Left ventricle myocardium superior (tissue), 1 donor: ENCODE data around the gene TOR2A. TPM values are rescaled to one million over a fixed set of nuclear protein-coding genes. Genes with fewer than 3 reads are reported as not detected.

Experiments
- ATAC-seq: fragments of 200-7000 bp; cut with Tn5 transposase; one replicate; pipeline ENCODE4 v1.9.1; 2020; ENCODE audit warnings: mild to moderate bottlenecking, moderate library complexity
- DNase-seq: peaks from one replicate; pipeline ENCODE4 v3.0.0-alpha.2; 2020
- intact Hi-C: fragments of 100-400 bp; cut with micrococcal nuclease; formaldehyde crosslinking; loops from one replicate; pipeline ENCODE4 v1.11.0; 2022
- total RNA-seq: library from RNA; stranded (reverse); fragmentation: NEBNext Ultra II Directional; extraction: Animal tissue kit (Norgen Biotek cat#: 25700); gene quantifications from one replicate; pipeline ENCODE4 v1.2.1, GENCODE V29; 2021
- donor health status: DM: no; HTN: yes; CAD: no; lungs with severe emphysema.

TOR2A gene
- total RNA-seq, 1 donor from 2014 or later, result 3.6 TPM

DNA sequence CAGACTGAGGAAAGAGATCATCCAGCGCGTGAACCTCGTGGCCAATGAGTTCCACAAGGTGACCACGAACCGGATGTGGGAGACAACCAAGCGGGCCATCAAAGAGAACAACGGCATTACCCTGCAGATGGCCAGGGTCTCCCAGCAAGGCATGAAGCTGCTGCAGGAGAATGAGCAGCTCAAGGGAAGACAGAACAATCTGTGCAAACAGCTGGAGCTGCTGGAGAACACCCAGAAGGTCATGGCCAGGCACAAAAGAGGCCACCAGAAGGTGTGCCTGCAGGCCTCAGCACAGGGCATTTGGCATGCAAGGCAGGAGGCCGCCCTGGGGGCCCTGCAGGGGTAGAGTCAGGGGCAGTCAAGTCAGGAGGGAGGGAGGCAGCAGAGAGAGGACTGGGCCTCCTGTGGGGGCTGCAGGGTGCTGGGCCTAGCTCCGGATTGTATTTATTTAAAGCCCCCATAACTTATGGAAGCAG, 23.8 kb downstream of the TOR2A start:
- no peak for ATAC-seq
- no peak for DNase-seq
- intact Hi-C loops, result no loop called here

DNA sequence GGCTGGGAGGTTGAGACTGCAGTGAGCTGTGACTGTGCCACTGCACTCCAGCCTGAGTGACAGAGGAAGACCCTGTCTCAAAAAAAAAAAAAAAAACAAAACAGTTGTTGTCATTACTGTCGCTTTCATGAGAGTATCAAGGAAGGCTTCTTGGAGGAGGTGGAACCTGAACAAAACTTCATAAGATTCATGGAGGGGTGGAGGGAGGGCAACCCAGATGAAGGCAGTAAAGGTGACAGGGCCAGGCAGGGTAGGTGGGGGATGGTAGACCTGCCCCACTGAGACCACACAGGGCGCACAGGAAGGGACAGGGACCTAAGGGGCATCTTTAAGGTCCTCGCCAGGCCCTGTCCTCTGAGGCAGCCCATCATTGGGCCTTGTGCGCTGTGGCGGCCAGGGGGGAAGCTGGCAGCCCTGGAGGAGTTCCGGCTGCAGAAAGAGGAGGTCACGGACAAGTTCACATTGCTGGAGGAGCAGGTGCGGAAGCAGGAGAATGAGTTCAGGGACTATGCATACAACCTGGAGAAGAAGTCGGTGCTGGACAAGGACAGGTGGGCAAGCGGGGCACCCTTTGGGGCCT, 24.8 kb downstream of the TOR2A start:
- ATAC-seq (no peak), DNase-seq (no peak)
- intact Hi-C loops, result no loop called here

DNA sequence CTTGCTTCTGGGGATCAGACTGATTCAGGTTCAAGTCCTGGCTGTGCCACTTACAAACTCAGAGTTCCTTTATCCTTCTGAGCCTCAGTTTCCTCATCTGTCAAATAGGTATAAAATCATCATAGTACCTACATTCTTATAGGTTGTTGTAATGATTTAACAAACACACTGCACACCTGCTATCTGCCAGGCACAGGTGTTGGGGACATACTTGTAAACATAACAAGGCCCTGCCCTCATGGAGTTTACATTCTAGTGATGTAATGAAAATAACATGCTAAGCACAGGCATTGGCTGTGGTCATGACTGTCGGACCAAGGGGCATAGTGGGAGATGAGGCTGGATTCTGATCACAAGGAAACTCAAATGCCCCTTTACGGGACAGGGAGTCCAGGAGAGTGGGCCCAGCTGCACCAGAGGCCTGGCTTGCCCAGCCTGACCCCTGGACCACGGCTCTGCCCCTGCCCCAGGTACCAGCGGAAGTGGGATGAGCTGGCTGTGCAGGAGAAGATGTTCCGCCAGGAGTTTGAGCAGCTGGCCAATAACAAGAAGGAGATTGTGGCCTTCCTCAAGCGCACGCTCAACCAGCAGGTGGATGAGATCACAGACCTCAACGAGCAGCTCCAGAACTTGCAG, 26.0 kb downstream of the TOR2A start:
- ATAC-seq (no peak), DNase-seq (no peak)
- intact Hi-C loops, result no loop called here

GRCh38 chr9:127707766-127708165, 27.3 kb downstream of the TOR2A start:
- DNase-seq (no peak), ATAC-seq (no peak)
- intact Hi-C loops, result no loop called here

DNA sequence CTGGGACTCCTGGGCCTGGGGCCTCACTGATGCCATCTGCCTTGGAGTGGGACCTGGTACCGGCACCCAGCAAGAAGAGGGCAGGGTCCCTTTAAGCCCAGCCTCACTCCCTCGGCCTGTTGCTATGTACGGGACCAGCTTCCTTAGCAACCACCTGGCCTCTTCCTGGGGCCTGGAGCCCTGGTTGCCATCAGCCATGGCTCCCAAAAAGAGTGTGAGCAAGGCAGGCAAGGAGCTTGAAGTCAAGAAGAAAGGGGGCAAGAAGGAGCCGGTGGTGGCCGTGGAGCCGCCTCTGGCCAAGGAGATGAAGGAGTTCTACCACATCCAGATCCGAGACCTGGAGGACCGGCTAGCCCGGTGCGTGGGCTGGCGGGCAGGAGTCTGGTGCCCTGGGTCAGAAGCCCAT, 28.3 kb downstream of the TOR2A start, which contains the start of gene CFAP157:
CFAP157 (plus strand) TSS at position 153 of the 406 bp plus-strand sequence; CDS start at position 197, 44 bp downstream.
- no peak for DNase-seq
- intact Hi-C loops, result no loop called here
- peak; percentile 39 for ATAC-seq

DNA sequence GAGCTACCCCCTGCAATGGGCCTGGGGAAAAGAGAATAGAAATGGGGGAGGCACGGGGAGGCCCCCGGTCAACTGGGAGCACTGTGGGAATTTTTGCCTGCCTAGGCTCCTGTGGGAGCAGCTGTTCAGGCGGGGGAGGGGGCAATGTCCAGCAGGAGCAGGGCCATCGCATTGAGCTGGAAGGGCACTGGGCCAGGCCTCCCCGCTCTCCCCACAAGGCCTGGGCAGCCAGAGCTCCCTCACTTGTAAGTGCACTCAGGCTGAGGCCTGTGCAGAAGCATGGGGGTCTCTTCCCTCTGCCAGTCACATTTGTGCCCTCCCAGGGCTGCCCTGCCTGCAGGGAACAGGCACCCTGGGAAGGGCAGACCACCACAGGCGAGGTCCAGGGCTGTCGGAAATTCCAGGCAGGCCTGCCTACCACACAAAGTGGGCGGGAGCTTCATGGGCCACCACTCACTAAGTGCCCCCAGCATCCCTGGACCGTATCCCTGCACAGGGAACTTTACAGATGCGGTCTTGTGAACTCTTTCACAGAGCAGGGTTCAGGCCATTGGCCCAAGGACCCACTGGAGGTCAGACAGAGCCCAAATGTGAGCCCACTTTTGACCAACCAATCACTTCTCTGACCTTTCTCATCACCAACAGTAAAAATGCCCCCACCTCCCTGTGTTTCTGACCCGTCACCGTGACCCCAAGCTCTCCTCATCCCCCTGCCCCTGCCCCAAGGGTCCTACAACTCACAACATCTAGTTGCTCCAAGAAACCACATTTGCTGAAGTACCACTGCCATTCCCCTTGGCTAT, 29.3 kb downstream of the TOR2A start:
- DNase-seq (no peak), ATAC-seq (no peak)
- intact Hi-C loops, result no loop called here

DNA sequence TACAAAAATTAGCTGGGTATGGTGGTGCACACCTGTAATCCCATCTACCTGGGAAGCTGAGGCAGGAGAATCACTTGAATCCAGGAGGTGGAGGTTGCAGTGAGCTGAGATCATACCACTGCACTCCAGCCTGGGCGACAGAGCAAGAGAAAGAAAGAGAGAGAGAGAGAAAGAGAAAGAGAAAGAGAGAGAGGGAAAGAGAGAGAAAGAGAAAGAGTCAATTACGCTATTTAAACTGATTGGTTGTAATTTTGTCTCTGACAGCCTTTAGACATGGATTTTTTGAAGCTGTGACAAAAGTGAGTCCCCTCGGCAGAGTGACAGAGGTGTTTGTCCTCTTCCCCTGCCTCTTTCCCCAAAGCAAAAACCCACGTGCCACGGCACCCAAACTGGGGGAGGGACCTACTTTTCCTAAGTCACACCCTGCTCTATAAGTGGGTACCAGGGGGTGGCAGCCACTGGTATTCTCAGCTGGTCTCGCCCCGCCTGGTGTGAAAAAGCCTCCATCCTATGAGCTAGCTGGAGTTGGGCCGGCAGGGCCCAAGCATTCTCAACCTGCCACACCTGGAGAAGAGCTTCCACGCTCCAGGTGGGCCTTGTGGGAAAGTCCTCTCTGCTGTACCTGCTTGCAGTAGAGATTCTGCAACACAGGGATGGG, 31.7 kb downstream of the TOR2A start:
- intact Hi-C loops, result no loop called here
- ATAC-seq (no peak), DNase-seq (no peak)

GRCh38 chr9:127700594-127701255, 34.4 kb downstream of the TOR2A start:
- intact Hi-C loops, result no loop called here
- DNase-seq (no peak), ATAC-seq (no peak)

DNA sequence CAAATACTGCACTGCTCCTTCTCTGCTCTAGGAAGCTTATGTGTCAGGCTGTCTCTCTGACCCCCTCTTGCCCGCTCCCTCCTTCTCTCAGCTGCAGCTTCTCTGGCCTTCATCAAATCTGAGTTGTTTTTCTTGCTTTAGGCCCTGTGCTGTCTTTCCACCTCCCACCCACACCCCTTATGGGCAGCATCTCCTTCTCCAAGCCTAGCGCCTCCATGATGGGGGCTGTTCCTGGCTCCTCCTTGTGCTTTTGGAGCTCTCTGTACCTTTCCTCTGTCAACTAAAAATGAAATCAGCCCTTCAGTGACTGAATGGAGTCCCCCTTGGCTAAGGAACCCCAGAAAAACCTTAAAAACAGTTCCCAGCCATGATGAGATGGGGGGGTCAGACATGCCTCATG, 35.0 kb downstream of the TOR2A start:
- intact Hi-C loops, result no loop called here
- no peak for ATAC-seq
- no peak for DNase-seq

- DNase-seq (peak; percentile 96), ATAC-seq (peak; percentile 99)
- intact Hi-C loops, result no loop called here
These were observed 36.0 kb downstream of the TOR2A start for GRCh38 chr9:127698985-127699670.

DNA sequence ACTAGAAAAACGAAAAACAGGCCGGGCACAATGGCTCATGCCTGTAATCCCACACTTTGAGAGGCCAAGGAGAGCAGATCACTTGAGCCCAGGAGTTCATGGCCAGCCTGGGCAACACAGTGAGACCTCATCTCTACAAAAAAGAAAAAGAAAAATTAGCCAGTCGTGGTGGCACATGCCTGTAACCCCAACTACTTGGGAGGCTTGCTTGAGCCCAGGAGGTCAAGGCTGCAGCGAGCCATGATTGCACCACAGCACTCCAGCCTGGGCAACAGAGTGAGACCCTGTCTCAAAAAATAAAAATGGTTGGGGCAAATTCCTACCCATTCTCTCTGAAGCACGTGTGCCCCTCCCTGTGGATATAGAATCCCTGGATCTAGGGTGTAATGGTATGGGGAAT, 36.7 kb downstream of the TOR2A start:
- intact Hi-C loops, result no loop called here
- ATAC-seq (no peak), DNase-seq (no peak)

- intact Hi-C loops, result no loop called here
- DNase-seq, result no peak
- ATAC-seq, result no peak
These were observed 37.5 kb downstream of the TOR2A start for GRCh38 chr9:127697575-127697974.

- ATAC-seq (no peak), DNase-seq (no peak)
- intact Hi-C loops, result no loop called here
These were observed 40.0 kb downstream of the TOR2A start for GRCh38 chr9:127694890-127695720.

- intact Hi-C loops, result no loop called here
- ATAC-seq (no peak), DNase-seq (no peak)
These were observed 41.4 kb downstream of the TOR2A start for GRCh38 chr9:127693697-127694096.

- intact Hi-C loops, result no loop called here
- DNase-seq, result no peak
- no peak for ATAC-seq
These were observed 42.0 kb downstream of the TOR2A start for GRCh38 chr9:127693143-127693542.

DNA sequence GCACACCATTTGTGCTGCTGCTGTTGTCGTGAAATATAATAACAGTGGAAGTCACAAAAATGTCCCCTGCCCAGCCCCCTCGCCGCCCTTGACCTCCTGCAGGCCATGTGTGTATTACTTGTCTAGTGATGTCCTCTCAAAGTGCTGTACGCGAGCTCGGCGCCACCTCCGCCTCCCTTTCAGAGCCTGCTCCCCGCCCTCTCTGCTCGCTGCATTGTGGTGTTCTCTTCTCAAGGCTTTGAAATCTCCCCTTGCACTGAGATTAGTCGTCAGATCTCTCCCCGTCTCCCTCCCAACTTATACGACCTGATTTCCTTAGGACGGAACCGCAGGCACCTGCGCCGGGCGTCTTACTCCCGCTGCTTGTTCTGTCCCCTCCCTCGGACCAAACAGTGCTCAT, 43.0 kb downstream of the TOR2A start:
- no peak for DNase-seq
- ATAC-seq, result no peak
- intact Hi-C loops, result no loop called here

GRCh38 chr9:127690735-127691134, 44.4 kb downstream of the TOR2A start:
- intact Hi-C loops, result no loop called here

More at GRCh38 chr9:127690735-127691134, 44.4 kb downstream of the TOR2A start:
- DNase-seq, result no peak
- no peak for ATAC-seq
